ENCODE results near the gene EEF1AKMT4.

EEF1AKMT4 gene

GRCh38 chr3:184291044-184291737 lies 41.7 kb downstream of the EEF1AKMT4 start:
- H3K27ac ChIP-seq (ENCODE audit: low read length) = no peak overlapping the region
- no peaks in the 10 kb centered on the region for H3K9me3 ChIP-seq (ENCODE audit: insufficient read depth, low read length)
- no peak overlapping the region for H3K4me3 ChIP-seq (ENCODE audit: low read length)
- H3K36me3 ChIP-seq (replicated peaks; ENCODE audit: low read depth, low read length) = no peaks in the 10 kb centered on the region
- no peak overlapping the region for H2AFZ ChIP-seq (ENCODE audit: low read depth, low read length)
- H3K4me1 ChIP-seq (ENCODE audit: low read length) = no peaks in the 10 kb centered on the region
- TF ChIP-seq CTCF (IDR thresholded peaks at IDR 0.05; ENCODE audit: low read depth, low read length) (no peak), EZH2phosphoT487 (IDR thresholded peaks at IDR 0.05; ENCODE audit: low read depth) (no peak)
- H3K27me3 ChIP-seq (ENCODE audit: low read depth, low read length) = peaks cover 4% of the 10 kb centered on the region
- H3K9ac ChIP-seq (ENCODE audit: low read length) = no peak overlapping the region
- no peaks in the 10 kb centered on the region for H4K20me1 ChIP-seq (ENCODE audit: insufficient read depth, low read length)
- no peak overlapping the region for H3K4me2 ChIP-seq (ENCODE audit: low read length)
- H3K79me2 ChIP-seq (ENCODE audit: low read length) = no peaks in the 10 kb centered on the region

- Histone ChIP-seq H3K4me1 (ENCODE audit: low read length) (no peaks in the 10 kb centered on the region), H3K9me3 (ENCODE audit: insufficient read depth, low read length) (no peaks in the 10 kb centered on the region), H3K27ac (ENCODE audit: low read length) (no peak overlapping the region), H3K36me3 (replicated peaks; ENCODE audit: low read depth, low read length) (no peaks in the 10 kb centered on the region), H4K20me1 (ENCODE audit: insufficient read depth, low read length) (no peaks in the 10 kb centered on the region), H3K4me2 (ENCODE audit: low read length) (no peak overlapping the region), H3K27me3 (ENCODE audit: low read depth, low read length) (peaks cover 4% of the 10 kb centered on the region), H3K4me3 (ENCODE audit: low read length) (no peak overlapping the region), H3K79me2 (ENCODE audit: low read length) (no peaks in the 10 kb centered on the region), H2AFZ (ENCODE audit: low read depth, low read length) (no peak overlapping the region), H3K9ac (ENCODE audit: low read length) (no peak overlapping the region)
- TF ChIP-seq EZH2phosphoT487 (IDR thresholded peaks at IDR 0.05; ENCODE audit: low read depth) = no peak
- no peak for TF ChIP-seq CTCF (IDR thresholded peaks at IDR 0.05; ENCODE audit: low read depth, low read length)
Observed at GRCh38 chr3:184291738-184292445, 42.4 kb downstream of the EEF1AKMT4 start.

GRCh38 chr3:184295771-184296170 lies 46.3 kb downstream of the EEF1AKMT4 start:
- H3K27me3 ChIP-seq (ENCODE audit: low read depth, low read length) = no peaks in the 10 kb centered on the region; the same call in 1 of the 2 replicates
- peaks cover 6% of the 10 kb centered on the region for H3K36me3 ChIP-seq (replicated peaks; ENCODE audit: low read depth, low read length)
- H3K9ac ChIP-seq (ENCODE audit: low read length) = no peak overlapping the region
- H3K4me3 ChIP-seq (ENCODE audit: low read length) = no peak overlapping the region
- H3K4me2 ChIP-seq (ENCODE audit: low read length) = no peak overlapping the region
- TF ChIP-seq EZH2phosphoT487 (IDR thresholded peaks at IDR 0.05; ENCODE audit: low read depth) (no peak), CTCF (IDR thresholded peaks at IDR 0.05; ENCODE audit: low read depth, low read length) (no peak)
- H3K9me3 ChIP-seq (ENCODE audit: insufficient read depth, low read length) = no peaks in the 10 kb centered on the region
- no peak overlapping the region for H2AFZ ChIP-seq (ENCODE audit: low read depth, low read length)
- H3K27ac ChIP-seq (ENCODE audit: low read length) = no peak overlapping the region
- H4K20me1 ChIP-seq (ENCODE audit: insufficient read depth, low read length) = no peaks in the 10 kb centered on the region
- H3K79me2 ChIP-seq (ENCODE audit: low read length) = peaks cover 17% of the 10 kb centered on the region
- H3K4me1 ChIP-seq (ENCODE audit: low read length) = peaks cover 11% of the 10 kb centered on the region

GRCh38 chr3:184296616-184297015 lies 47.1 kb downstream of the EEF1AKMT4 start:
- Histone ChIP-seq H3K27ac (ENCODE audit: low read length) (no peak overlapping the region), H3K79me2 (ENCODE audit: low read length) (peaks cover 23% of the 10 kb centered on the region), H3K4me2 (ENCODE audit: low read length) (no peak overlapping the region), H3K9ac (ENCODE audit: low read length) (no peak overlapping the region), H2AFZ (ENCODE audit: low read depth, low read length) (no peak overlapping the region), H3K9me3 (ENCODE audit: insufficient read depth, low read length) (no peaks in the 10 kb centered on the region), H4K20me1 (ENCODE audit: insufficient read depth, low read length) (no peaks in the 10 kb centered on the region), H3K4me3 (ENCODE audit: low read length) (no peak overlapping the region), H3K36me3 (replicated peaks; ENCODE audit: low read depth, low read length) (peaks cover 10% of the 10 kb centered on the region), H3K4me1 (ENCODE audit: low read length) (peaks cover 11% of the 10 kb centered on the region), H3K27me3 (ENCODE audit: low read depth, low read length) (no peaks in the 10 kb centered on the region; the same call in 1 of the 2 replicates)
- TF ChIP-seq EZH2phosphoT487 (IDR thresholded peaks at IDR 0.05; ENCODE audit: low read depth) (no peak), CTCF (IDR thresholded peaks at IDR 0.05; ENCODE audit: low read depth, low read length) (no peak)
